ENCODE data around the gene KRT79. TPM values are rescaled to one million over a fixed set of nuclear protein-coding genes. Genes with fewer than 3 reads are reported as not detected.
"Not testable (repeated sequence)": the region's sequence is repeated elsewhere in the genome, so short reads cannot be mapped to it uniquely, and the experiment has no call there.

The KRT79 gene
- total RNA-seq, 1 experiment from 2014 or later, result 0.33 TPM

- no peak for DNase-seq (ENCODE audit: low spot score)
Measured at GRCh38 chr12:52860102-52860823, 26.2 kb upstream of the KRT79 start.

DNA sequence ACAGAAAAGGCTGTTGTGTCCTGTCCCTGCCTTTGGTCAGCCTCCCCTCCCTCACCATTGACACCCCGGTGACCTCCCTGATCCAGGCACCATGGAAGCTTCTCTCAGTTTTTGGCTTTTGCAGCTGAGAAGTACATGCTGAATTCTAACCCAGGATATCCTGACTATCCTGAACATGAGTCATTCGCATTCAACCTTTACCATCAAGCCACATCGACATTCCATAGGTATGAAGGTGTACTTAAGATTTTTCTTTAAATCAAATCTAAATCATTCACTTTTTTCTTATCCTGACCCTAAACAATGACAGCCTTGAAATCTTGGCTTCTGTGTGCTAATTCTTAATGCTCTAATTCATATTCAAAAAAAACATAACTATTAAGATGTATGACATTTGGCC is 23.4 kb upstream of the KRT79 start:
- no peak for DNase-seq (ENCODE audit: low spot score)

GRCh38 chr12:52856787-52857186 is 22.7 kb upstream of the KRT79 start:
- no peak for DNase-seq (ENCODE audit: low spot score)

- DNase-seq (ENCODE audit: low spot score), result not testable (repeated sequence)
Measured at GRCh38 chr12:52856077-52856476, 22.0 kb upstream of the KRT79 start.

GRCh38 chr12:52851787-52852186 is 17.7 kb upstream of the KRT79 start:
- DNase-seq (ENCODE audit: low spot score), result no peak

GRCh38 chr12:52850681-52851080 is 16.6 kb upstream of the KRT79 start:
- DNase-seq (ENCODE audit: low spot score), result no peak

DNA sequence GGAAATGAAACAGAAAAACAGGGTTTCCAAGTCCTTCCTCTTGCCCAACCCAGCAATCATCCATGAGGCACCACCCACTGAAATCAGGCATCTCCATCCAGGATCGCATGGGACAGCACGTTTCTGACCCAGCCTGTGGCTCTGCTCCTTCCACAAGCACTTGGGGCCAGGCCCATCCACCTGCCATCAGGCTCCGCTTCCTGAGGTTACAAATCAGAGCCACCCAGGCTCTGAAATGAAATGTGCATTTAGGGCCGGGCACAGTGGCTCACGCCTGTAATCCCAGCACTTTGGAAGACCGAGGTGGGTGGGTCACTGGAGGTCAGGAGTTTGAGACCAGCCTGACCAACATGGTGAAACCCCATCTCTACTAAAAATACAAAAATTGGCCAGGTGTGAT is 15.4 kb upstream of the KRT79 start:
- no peak for DNase-seq (ENCODE audit: low spot score)

GRCh38 chr12:52848661-52849255 is 14.6 kb upstream of the KRT79 start, which contains the start of gene KRT78:
KRT78 (minus strand) TSS chr12:52848994; CDS start chr12:52848930, 64 bp downstream.
- no peak for DNase-seq (ENCODE audit: low spot score)

DNA sequence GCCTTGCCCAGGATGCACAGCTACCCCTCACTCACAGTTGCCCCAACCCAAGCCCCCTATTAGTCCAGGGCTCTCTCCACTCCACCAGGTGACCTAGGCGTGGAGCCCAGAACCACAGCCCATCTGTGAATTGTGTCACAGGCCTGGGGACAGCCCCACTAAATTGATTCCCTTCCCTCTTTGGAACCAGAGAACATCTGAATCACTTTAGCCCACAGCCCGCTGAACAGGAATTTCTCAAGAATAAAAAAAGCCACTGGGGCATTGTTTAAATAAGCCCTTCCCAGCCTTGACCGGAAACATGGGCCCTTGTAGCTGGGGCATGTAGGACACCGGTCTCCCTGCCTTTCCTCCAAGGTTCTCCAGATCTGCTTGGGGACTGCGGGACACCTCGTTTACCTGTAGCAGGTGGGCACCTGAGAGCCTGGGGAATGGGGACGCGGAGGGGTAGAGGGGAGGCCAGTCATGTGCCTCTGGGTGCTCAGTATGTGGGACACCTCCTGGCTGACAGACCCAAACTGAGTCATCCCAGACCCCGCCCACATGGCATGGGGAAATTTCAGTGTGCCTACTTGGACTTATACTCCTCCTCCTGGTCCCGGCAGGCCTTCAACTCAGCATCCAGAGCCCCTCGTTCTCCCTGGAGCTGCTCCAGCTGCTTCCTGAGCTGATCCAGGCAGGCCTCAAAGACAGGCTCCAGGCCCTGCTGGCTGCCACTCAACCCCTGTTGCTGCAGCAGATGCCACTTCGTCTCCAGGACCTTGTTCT is 13.4 kb upstream of the KRT79 start:
- DNase-seq (ENCODE audit: low spot score), result peak; percentile 68

- no peak for DNase-seq (ENCODE audit: low spot score)
Measured at GRCh38 chr12:52846356-52846970, 12.4 kb upstream of the KRT79 start.

- DNase-seq (ENCODE audit: low spot score), result no peak
Measured at GRCh38 chr12:52845946-52846345, 11.8 kb upstream of the KRT79 start.

GRCh38 chr12:52844386-52844785 is 10.3 kb upstream of the KRT79 start:
- no peak for DNase-seq (ENCODE audit: low spot score)

DNA sequence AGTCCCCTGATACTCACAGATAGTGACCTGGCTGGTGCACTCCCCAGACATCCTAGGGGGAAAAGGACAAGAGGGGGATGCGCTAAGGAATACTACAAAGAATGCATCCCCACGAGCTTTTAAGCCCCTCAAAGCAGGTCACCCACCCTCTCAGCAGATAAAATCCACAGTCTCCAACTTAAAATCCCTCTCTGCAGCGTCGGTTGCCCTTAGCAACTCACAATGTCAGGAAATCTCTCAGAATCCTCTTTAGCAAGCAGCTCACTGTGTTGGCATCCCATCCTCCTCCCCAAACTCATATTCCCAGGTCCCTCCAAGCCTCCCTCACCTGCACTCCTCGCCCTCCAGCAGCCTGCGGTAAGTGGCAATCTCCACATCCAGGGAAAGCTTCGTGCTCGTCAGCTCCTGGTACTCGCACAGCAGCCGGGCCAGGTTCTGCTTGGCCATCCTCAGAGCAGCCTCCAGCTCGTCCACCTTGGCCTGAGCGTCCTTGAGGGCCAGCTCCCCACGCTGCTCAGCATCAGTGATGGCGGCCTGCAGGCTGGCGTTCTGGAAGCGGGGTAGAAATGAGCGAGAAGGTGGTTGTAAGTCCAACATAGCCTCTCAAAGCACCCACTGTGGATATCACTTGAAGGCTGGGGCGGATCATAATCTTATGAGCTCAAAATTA is 5.5 kb upstream of the KRT79 start:
- no peak for DNase-seq (ENCODE audit: low spot score)

DNA sequence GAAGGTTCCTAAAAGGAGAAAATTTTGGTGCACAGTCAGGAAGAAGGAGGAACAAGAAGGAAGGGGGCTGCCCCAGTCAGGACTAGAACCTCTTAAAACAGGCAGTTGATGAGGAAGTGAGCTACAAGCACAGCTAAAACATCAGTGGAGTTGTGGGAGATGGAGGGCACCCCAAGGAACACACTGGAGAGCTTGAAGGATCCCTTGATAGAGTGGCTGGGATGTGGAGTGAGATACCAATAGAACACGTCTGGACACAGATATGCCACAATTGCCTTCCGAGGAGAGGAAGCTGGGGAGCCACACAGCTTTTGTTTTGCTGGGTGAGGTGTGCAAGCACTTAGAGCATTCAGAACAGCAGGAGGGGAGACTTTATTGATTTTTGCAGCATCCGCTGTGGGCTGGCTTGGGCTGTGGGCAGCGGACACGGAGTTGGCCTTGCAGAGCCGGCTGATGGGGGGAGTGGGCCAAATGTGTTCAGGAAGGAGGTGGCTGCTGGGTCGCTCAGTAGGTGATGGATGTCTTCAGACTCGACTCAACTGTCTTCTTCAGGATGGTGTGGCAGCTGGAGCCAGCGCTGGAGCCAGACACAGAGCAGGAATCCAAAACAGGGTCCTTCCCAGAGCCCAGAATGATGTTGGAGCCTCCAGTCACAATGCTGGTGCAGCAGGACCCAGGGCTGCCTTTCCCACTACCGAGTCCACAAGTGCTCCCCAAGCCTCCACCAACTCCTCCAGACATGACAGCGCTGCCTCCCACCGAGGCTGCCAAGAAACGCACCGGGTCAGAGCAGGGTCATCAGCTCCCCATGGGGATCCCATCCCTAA is 4.7 kb upstream of the KRT79 start:
- no peak for DNase-seq (ENCODE audit: low spot score)

- DNase-seq (ENCODE audit: low spot score), result no peak
Measured at GRCh38 chr12:52837781-52838608, 3.9 kb upstream of the KRT79 start.

GRCh38 chr12:52837413-52837741 is 3.3 kb upstream of the KRT79 start:
- DNase-seq (ENCODE audit: low spot score), result peak; percentile 92

- DNase-seq (ENCODE audit: low spot score), result peak; percentile 9
Measured at GRCh38 chr12:52836491-52837412, 2.6 kb upstream of the KRT79 start.

DNA sequence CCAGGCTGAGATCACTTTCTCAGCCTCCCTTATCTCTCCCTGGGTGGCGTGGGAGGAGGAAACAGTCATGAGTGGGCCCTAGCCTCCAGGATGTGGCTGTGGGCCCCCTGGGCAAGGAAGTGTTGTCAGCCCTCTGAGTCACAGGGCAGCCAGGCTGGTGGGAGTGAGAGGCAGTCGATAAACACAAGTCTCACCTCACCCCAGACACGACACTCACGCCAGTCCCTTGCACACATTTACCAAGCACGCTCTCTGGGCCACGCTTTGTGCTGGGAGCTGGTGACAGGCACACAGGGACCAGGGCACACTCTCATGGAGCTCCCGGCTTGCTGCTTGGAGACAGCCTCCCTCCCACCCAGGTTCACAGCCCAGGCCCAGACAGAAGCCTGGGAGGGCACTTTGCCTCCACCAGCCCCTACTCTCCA is 1.9 kb upstream of the KRT79 start:
- DNase-seq (ENCODE audit: low spot score), result peak; percentile 75
